RKO (cell line): ENCODE results near the gene TMEM200B.
"Not testable (repeated sequence)": the region's sequence is repeated elsewhere in the genome, so short reads cannot be mapped to it uniquely, and the experiment has no call there.

ENCODE experiments used
- DNase-seq: peaks from one replicate; pipeline ENCODE4 v3.0.0-alpha.2; 2016; ENCODE audit warnings: low spot score

TMEM200B gene

DNA sequence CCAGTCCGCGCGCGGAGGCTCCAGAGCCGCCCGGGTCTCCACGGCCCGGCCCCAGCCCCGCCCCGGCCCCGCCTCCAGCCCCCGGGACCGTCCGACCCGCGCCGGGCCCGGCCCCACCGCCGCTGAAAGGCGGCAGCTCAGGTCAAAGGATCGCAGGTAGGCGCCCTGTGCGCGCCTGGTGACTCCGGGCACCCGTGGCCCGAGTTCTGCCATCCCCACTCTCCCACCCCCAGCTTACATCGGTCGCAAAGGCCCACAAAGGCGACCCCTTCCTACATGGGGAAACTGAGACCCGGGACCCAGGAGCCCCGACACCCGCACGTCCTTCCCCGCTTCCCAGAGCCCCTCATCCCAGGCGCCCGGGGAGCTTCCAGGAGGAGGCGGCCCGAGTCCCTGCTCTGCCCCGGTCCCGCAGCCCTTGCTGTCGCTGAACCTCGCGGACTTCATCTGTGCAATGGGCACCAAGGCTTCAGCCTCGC lies at the start of gene TMEM200B:
TSS of gene TMEM200B (minus strand) at position 17 of the 479 bp plus-strand sequence. CDS start 2,075 bp downstream, outside the sequence.
- no peak for DNase-seq

GRCh38 chr1:29172415-29172939 lies 48.8 kb upstream of the TMEM200B start:
- DNase-seq, result no peak

DNA sequence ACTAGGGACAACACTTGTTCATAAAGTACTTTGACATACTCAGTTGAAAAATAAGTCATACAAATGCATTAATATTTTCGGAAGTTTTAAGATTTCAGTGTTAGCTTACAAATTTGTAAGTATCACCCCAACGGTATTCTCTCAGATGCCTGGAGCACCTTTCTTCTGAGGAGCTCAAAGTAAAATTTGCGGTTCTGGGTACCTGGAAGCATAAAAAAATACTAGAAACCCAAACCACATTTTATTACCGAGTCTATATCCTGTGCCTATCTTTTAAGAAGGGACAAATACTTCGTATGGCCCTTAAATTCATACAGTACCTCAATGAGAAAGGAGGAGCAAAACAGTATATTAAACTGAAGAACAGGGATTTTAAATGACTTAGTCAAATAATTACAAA lies 47.8 kb upstream of the TMEM200B start:
- DNase-seq, result no peak

- DNase-seq, result no peak
These were observed 47.4 kb upstream of the TMEM200B start for GRCh38 chr1:29171089-29171488.

DNA sequence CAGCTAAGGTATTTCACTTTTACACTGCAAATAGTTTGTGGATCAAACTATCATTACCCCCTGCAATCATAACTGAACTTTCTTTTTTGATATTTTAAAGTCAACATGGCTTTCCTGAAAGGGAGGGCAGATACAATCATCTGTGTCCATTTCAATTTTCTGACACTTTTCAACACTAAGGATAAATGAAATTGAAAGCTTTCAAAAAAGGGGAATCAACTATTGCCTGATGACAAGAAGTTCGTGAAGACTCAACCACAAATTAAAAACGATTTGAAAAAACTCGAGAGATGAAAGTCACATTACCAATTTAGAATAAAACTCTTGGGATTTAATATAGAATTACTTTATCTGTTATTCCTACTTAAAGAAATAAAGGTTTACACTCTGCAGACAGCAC lies 46.3 kb upstream of the TMEM200B start:
- no peak for DNase-seq

DNA sequence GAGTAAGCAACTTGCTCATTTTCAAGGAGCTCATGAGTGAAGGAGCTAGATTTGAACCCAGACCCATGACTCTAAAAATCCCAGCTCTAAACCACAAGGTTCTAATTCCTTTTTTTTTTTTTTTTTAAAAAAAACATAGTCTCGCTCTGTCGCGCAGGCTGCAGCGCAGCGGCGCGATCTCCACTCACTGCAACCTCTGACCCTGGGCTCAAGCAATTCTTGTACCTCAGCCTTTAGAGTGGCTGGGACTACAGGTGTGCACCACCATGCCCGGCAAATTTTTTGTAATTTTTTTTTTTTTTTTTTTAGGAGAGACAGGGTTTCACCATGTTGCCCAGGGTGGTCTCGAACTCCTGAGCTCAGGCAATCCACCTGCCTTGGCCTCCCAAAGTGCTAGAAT lies 44.2 kb upstream of the TMEM200B start:
- no peak for DNase-seq

- no peak for DNase-seq
These were observed 42.7 kb upstream of the TMEM200B start for GRCh38 chr1:29166291-29166878.

- DNase-seq, result no peak
These were observed 40.9 kb upstream of the TMEM200B start for GRCh38 chr1:29164588-29164987.

GRCh38 chr1:29162476-29163138 lies 38.9 kb upstream of the TMEM200B start:
- no peak for DNase-seq

- DNase-seq, result no peak
These were observed 38.3 kb upstream of the TMEM200B start for GRCh38 chr1:29162025-29162424.

GRCh38 chr1:29159773-29160172 lies 36.1 kb upstream of the TMEM200B start:
- no peak for DNase-seq

DNA sequence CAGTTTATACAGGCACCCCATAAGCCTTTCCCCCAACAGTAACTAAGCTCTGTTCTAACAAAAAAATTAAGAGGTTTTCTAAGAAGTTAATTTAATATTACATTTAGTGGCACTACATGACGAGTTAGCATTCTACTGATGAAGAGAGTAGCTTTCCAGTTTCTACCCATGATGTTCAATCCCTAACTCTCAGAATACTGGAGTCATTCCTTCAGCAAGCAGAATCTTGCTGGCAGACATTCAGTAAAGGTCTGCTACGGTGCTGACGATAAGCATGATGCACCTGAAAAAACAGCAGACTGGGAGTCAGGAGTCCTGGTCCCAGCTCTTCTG lies 33.5 kb upstream of the TMEM200B start:
- DNase-seq, result no peak

DNA sequence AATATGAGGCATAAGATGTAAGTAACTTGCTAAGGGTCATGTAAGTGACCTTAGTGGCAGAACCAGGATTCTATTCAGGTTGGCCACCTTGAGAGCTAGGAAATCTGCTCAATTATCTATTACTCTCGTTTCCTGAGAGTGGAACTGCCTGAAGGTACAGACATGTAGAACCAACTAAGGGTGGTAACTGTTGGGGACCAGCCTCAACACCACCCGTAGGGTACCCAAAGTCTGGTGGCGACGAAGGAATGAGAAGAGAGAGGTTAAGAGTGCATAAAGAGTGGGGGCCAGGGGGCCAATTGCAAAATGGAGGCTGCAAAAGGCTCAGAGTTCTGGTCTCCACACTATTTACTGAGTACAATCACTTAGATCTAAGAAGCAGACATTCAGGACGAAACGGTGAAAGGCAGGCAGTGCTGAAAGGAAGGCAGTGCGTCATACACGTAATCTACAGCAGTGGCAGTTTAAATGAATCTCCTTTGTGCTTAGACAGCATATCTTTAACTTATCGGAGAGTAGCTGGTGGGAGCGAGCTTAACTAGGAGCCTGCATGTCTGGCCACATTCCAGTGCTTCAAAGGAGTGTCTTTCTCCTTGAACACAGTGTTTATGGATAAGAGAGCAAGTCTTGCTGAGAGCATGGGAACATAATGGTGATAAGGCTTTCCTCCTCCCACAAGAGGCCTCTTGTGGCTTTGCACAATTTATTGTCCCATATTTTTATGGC lies 33.0 kb upstream of the TMEM200B start:
- no peak for DNase-seq

DNA sequence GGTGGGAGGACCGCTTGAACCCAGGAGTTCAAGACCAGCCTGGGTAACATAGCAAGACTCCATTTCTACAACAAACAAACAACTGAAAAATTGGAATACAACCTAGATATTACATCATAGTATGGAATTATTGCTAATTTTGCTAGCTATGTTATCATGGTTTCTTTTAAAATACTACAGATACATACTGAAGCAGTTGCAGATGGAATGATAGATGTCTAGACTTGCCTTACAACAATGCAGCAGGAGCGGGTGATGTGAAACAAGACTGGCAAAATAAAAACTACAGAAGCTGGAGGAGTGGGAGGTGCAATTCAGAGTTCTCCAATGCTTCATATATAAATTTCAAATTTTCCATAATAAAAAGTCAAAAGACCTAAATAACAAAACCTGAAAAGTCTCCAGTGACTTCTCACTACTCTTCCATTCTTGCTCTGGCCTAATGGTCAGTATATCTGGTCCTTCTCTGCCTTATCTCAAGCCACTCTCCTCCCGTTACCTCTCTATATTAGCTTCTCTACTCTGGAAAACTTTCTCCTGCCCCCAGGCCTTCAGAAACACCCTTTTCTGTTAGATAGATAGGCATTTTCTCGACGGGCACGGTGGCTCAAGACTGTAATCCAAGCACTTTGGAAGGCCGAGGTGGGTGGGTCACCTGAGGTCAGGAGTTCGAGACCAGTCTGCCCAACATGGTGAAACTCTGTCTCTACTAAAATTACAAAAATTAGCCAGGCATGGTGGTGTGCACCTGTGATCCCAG lies 28.5 kb upstream of the TMEM200B start:
- DNase-seq, result no peak

GRCh38 chr1:29150346-29150745 lies 26.6 kb upstream of the TMEM200B start:
- not testable (repeated sequence) for DNase-seq

DNA sequence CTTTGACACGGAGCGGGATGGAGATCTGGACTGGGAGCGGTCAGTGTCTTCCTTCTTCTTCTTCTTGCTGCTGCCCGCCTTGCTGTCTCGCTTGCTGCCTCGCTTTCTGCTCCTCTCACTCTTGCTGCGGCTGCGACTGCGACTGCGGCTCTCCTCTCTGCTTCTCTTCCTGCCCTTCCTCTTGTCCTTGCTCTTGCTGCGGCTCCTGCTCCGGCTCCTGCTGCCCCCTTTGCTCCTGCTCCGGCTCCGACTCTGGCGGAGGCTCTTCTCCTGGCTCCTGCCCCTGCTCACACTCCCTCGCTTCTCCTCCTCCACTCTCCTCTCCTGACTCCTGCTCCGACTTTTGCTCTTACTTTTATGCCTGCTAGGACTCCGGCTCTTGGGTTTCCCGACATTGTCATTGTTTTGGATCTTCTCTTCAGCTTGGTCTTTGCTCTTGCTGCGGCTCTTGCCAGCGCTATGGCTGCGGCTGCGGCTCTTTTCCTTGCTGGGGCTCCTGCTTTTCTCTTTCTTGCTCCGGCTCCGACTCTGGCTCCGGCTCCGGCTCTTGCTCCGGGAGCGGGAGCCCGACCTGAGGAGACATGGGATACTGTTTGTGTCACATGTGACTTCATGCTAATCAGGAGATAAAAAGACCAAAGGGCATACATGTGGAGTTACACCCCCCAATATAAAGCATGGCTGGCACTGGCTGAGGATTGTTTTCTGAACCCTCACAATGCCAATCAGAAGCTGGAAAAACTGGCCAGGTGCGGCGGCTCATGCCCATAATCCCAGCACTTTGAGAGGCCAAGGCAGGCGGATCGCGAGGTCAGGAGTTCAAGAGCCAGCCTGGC lies 25.2 kb upstream of the TMEM200B start:
- no peak for DNase-seq

DNA sequence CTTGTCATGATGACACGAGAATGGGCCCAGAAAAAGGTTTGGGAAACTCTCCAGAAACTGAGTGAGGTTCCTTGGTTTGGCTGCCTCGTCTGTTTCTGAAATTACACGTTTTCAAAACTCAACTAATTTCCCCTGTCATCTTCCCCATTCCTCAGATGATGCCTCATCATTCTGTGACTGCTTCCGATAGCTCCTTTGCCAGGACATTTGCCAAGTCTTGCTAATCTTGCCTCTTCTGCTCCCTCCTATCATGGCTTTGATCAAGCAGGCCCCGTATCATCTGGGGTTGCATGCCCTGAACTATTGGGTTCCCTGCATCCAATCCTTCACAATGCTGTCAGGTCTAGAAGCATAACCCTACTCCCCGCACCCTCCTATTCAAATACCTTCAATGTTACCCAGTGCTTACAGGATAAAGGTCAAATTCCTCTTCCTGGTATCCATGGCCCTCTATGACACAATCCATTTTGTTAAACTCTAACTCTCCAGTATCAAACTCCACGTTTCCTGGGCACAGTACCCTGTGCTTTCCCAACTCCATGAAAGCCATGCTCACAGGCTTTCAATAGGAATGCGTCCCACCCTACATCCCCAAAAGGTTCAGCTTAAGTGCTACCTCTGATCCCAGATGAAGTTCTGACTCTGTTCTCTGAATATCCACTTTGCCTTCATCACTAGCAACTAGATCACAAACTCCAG lies 22.2 kb upstream of the TMEM200B start:
- peak; percentile 21 for DNase-seq

- no peak for DNase-seq
These were observed 20.5 kb upstream of the TMEM200B start for GRCh38 chr1:29144178-29144577.

DNA sequence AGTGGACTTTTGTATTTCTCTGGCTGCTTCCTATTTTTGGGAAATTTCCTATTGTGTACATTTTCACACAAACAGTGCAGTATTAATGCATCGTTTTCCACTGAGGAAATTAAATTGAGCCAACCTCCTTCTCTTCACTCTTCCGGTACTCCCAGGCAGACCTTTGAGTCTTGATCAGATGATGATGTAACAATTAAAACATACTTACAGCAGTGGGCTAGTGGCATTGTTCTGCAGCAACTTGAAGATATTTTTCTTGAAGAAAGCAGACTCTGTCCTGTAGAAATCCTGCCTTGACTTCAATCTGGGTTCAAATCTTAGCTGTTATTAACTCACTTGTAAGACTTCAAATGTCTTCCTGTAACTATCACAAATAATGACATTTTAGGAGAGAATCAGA lies 19.0 kb upstream of the TMEM200B start:
- no peak for DNase-seq

DNA sequence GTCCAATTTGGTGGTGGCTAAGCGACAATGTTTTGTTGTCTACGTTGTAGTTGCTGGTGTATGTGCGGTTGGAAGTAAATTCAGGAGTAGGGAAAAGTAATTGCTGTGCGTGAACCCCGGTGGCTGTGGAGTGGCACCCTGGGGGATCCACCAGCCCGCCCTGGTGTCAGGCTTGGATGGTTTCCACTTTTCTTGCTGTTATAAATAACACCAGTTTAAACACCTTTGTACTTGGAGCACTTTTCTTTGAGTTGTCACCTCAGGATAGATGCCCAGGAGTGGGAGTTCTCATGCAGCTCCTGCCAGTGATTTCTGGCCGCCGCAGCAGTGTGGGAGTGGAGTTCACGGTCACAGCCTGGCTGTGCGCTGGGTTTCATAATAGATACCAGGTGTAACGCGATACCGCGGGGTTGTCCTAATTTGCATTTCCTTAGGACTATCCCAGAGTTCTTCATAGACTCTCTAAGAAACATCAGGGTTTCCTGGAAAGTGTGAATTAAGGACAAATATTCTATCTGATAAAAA lies 12.8 kb upstream of the TMEM200B start:
- no peak for DNase-seq

GRCh38 chr1:29134695-29135028 lies 11.0 kb upstream of the TMEM200B start:
- DNase-seq, result no peak
